Body of pancreas (tissue), 4 donors: ENCODE measurements around the gene HACD1. TPM values are rescaled to one million over a fixed set of nuclear protein-coding genes. Genes with fewer than 3 reads are reported as not detected.

ENCODE experiments used
- ATAC-seq: fragments of 150-250 bp; one replicate; pipeline ENCODE4 v1.9.1; 2016
- DNase-seq, 4 donors: peaks; one replicate each; pipeline ENCODE4 v3.0.0-alpha.2; 2019
- H3K27ac ChIP-seq, 4 donors: fragments of 200-600 bp; sonication (generic); 1 replicate in 3 of 4; 2 replicates in 1 of 4; pipeline versions ENCODE4 v1.5.1 to v1.6.1; 2016 to 2019; ENCODE audit warnings: mild to moderate bottlenecking in 1 of 4, mixed read lengths in 1 of 4, moderate library complexity in 1 of 4
- H3K27me3 ChIP-seq, 2 donors: fragments of 200-600 bp; sonication (generic); one replicate each; pipeline ENCODE4 v1.6.0; 2016; ENCODE audit warnings: mild to moderate bottlenecking in 1 of 2
- H3K36me3 ChIP-seq, 2 donors: fragments of 200-600 bp; sonication (generic); replicated peaks in 1 of 2; 2 replicates each; pipeline ENCODE4 v1.5.1; 2016; ENCODE audit warnings: low read depth in 2 of 2; ENCODE audit not compliant: insufficient read depth in 1 of 2
- H3K4me1 ChIP-seq: fragments of 200-600 bp; sonication (generic); one replicate; pipeline ENCODE4 v1.6.0; 2016
- H3K4me3 ChIP-seq, 2 donors: fragments of 200-600 bp; sonication (generic); 1 replicate in 1 of 2; 2 replicates in 1 of 2; pipeline ENCODE4 v1.5.1; 2016 to 2019
- H3K9me3 ChIP-seq, 3 donors: fragments of 200-600 bp; sonication (generic); 1 replicate in 2 of 3; 2 replicates in 1 of 3; pipeline ENCODE4 v1.5.1; 2016
- CTCF ChIP-seq, 7 experiments: fragments of 450-650 bp in 4 of 7; fragments of 200-600 bp in 3 of 7; sonication (generic) in 3 of 7; IDR thresholded peaks; one replicate each; pipeline ENCODE4 v1.5.1; 2016 to 2019; ENCODE audit warnings: antibody characterized with exemption in 7 of 7
- POLR2A ChIP-seq, 3 donors: fragments of 450-650 bp; IDR thresholded peaks; one replicate each; pipeline ENCODE4 v1.6.1; 2016; ENCODE audit warnings: antibody characterized with exemption in 3 of 3, mild to moderate bottlenecking in 2 of 3
- WGBS, 2 donors: methylation state at CpG; one replicate each; pipeline ENCODE4 v1.1.5; 2017; 5-methylcytosine and 5-hydroxymethylcytosine counted together
- intact Hi-C: fragments of 100-400 bp; cut with DNase I; formaldehyde crosslinking; loops from one replicate; pipeline ENCODE4 v1.15.1; 2023
- total RNA-seq, 2 donors: library from RNA; depleted of rRNA; stranded (reverse); fragments of >200 nt; gene quantifications; one replicate each; pipeline ENCODE4 v1.1.0, GENCODE V29; 2016

HACD1 gene
- total RNA-seq, 2 donors from 2014 or later: 1.0 to 4.9 TPM

GRCh38 chr10:17649052-17649451 is 31.9 kb upstream of the HACD1 start:
- 79 to 88% methylated on average over 4 of the region's 4 CpGs for WGBS, 2 donors
- TF ChIP-seq POLR2A (IDR thresholded peaks at IDR 0.05) (no peak), CTCF (IDR thresholded peaks at IDR 0.05) (no peak)
- Histone ChIP-seq H3K9me3 (no peaks in the 10 kb centered on the region), H3K36me3 (no peaks in the 10 kb centered on the region), H3K4me1 (peaks cover 32% of the 10 kb centered on the region), H3K4me3 (no peak overlapping the region), H3K27ac (no peak overlapping the region), H3K27me3 (no peaks in the 10 kb centered on the region)
- DNase-seq (no peak), ATAC-seq (no peak)
- intact Hi-C loops: no loop called here

- Histone ChIP-seq H3K27me3 (no peaks in the 10 kb centered on the region), H3K9me3 (no peaks in the 10 kb centered on the region), H3K27ac (no peak overlapping the region), H3K4me3 (no peak overlapping the region), H3K36me3 (no peaks in the 10 kb centered on the region), H3K4me1 (peaks cover 32% of the 10 kb centered on the region)
- intact Hi-C loops: no loop called here
- WGBS, 2 donors: 82 to 93% methylated on average over 10 of the region's 10 CpGs
- ATAC-seq: no peak
- TF ChIP-seq CTCF (IDR thresholded peaks at IDR 0.05) (no peak), POLR2A (IDR thresholded peaks at IDR 0.05) (no peak)
- DNase-seq: no peak
These were observed 31.3 kb upstream of the HACD1 start for GRCh38 chr10:17648243-17649035.

GRCh38 chr10:17647326-17647725 is 30.2 kb upstream of the HACD1 start:
- no peaks in the 10 kb centered on the region for H3K9me3 ChIP-seq
- WGBS, 2 donors: 61 to 62% methylated on average over 3 of the region's 3 CpGs
- H3K36me3 ChIP-seq: no peaks in the 10 kb centered on the region
- peaks cover 40% of the 10 kb centered on the region for H3K4me1 ChIP-seq
- H3K27ac ChIP-seq: no peak overlapping the region
- no peak overlapping the region for H3K4me3 ChIP-seq
- TF ChIP-seq CTCF (IDR thresholded peaks at IDR 0.05): no peak
- H3K27me3 ChIP-seq: no peaks in the 10 kb centered on the region
- ATAC-seq (no peak), DNase-seq (peak in 2 of 4 donors; percentile 7 to 12)
- intact Hi-C loops: no loop called here

GRCh38 chr10:17645621-17646345 is 28.6 kb upstream of the HACD1 start:
- TF ChIP-seq CTCF (IDR thresholded peaks at IDR 0.05): no peak
- TF ChIP-seq POLR2A (IDR thresholded peaks at IDR 0.05): no peak
- WGBS, 2 donors: 23 to 34% methylated on average over 6 of the region's 6 CpGs
- intact Hi-C loops: no loop called here
- H3K27me3 ChIP-seq: no peaks in the 10 kb centered on the region
- H3K4me1 ChIP-seq: peaks cover 40% of the 10 kb centered on the region
- no peak overlapping the region for H3K27ac ChIP-seq
- no peaks in the 10 kb centered on the region for H3K9me3 ChIP-seq
- no peak overlapping the region for H3K4me3 ChIP-seq
- no peaks in the 10 kb centered on the region for H3K36me3 ChIP-seq
- no peak for DNase-seq
- no peak for ATAC-seq
